ENCODE data around the gene MICAL2. TPM values are rescaled to one million over a fixed set of nuclear protein-coding genes. Genes with fewer than 3 reads are reported as not detected.

Gene MICAL2
- polyA plus RNA-seq, 2 of the 4 experiments (the other 2 are of a cell fraction), result 39.8 to 42.1 TPM

DNA sequence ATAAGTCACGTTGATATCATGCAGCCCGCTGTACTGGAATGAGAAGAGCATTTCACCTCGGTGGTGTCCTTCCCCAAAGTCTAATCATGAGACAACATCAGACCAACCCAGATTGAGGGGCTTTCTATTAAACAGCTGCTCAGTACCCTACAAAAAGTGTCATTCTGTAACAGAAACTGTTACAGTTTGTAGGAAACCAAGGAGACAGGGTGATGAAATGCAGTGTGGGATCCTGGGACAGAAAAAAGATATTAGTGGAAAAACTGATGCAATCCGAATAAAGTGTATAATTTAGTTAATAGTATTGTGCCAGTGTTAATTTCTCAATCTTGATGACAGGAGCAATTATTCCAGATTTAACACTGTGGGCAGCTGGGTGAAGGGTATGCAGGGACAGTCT is 128.0 kb downstream of the MICAL2 start:
- H3K4me1 ChIP-seq, result peaks cover 40% of the 10 kb centered on the region
- ChIA-PET POLR2A (interaction anchor here (1.3 kb wide), 1 partner anchor 55 kb away, joined by 3 read pairs; no protein-coding TSS in a partner anchor), CTCF (interaction anchor here (1.0 to 12.0 kb wide), 13 partner anchors 24 to 194 kb away, joined by 3 to 115 read pairs (median 10); no protein-coding TSS in a partner anchor)
- ATAC-seq (no peak), FAIRE-seq (no peak), DNase-seq (ENCODE audit: low read depth in 1 of 2, low spot score in 1 of 2) (no peak)
- H3K27ac ChIP-seq, result no peak overlapping the region
- no peak overlapping the region for H3K4me2 ChIP-seq
- no peaks in the 10 kb centered on the region for H3K9me3 ChIP-seq
- no peak for TF ChIP-seq E2F6 (IDR thresholded peaks at IDR 0.05; ENCODE audit: borderline replicate concordance, low read depth)
- TF ChIP-seq RCOR1 (IDR thresholded peaks at IDR 0.05; ENCODE audit: low read depth, low read length), result no peak
- TF ChIP-seq SMC3 (IDR thresholded peaks at IDR 0.05), result no peak
- TF ChIP-seq ZC3H11A (IDR thresholded peaks at IDR 0.05), result no peak
- no peak for TF ChIP-seq MAZ (IDR thresholded peaks at IDR 0.05; ENCODE audit: borderline replicate concordance, low read depth, low read length)
- TF ChIP-seq NPAS2 (CRISPR knock-in tag; IDR thresholded peaks at IDR 0.05; ENCODE audit: borderline replicate concordance), result no peak
- TF ChIP-seq, protein P1, sequence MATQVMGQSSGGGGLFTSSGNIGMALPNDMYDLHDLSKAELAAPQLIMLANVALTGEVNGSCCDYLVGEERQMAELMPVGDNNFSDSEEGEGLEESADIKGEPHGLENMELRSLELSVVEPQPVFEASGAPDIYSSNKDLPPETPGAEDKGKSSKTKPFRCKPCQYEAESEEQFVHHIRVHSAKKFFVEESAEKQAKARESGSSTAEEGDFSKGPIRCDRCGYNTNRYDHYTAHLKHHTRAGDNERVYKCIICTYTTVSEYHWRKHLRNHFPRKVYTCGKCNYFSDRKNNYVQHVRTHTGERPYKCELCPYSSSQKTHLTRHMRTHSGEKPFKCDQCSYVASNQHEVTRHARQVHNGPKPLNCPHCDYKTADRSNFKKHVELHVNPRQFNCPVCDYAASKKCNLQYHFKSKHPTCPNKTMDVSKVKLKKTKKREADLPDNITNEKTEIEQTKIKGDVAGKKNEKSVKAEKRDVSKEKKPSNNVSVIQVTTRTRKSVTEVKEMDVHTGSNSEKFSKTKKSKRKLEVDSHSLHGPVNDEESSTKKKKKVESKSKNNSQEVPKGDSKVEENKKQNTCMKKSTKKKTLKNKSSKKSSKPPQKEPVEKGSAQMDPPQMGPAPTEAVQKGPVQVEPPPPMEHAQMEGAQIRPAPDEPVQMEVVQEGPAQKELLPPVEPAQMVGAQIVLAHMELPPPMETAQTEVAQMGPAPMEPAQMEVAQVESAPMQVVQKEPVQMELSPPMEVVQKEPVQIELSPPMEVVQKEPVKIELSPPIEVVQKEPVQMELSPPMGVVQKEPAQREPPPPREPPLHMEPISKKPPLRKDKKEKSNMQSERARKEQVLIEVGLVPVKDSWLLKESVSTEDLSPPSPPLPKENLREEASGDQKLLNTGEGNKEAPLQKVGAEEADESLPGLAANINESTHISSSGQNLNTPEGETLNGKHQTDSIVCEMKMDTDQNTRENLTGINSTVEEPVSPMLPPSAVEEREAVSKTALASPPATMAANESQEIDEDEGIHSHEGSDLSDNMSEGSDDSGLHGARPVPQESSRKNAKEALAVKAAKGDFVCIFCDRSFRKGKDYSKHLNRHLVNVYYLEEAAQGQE (IDR thresholded peaks at IDR 0.05), result no peak
- H3K4me3 ChIP-seq, result no peak overlapping the region
- 88% methylated on average over 4 of the region's 4 CpGs for WGBS (ENCODE audit: missing lambda C conversion rate)

DNA sequence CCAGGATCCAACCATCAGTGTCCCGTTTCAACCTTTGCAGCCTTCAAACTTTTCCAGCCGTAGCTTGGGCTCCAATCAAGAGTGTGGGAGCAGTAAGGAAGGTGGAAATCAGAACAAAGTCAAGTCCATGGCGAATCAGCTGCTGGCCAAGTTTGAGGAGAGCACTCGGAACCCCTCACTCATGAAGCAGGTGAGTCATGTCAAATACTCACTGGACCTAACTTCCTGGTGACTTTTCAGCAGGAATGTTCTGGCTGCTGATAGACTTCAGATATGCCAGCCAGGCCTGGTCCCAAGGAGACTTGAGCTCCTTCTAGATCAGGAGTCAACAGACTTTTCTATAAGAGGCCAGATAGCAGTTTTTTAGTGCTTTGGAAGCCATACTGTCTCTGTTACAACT is 129.0 kb downstream of the MICAL2 start:
- ATAC-seq (no peak), DNase-seq (ENCODE audit: low read depth in 1 of 2, low spot score in 1 of 2) (no peak), FAIRE-seq (no peak)
- CTCF ChIA-PET, result interaction anchor here (0.7 to 12.0 kb wide), 16 partner anchors 9 to 390 kb away, joined by 3 to 115 read pairs (median 5); no protein-coding TSS in a partner anchor
- Histone ChIP-seq H3K9me3 (no peaks in the 10 kb centered on the region), H3K4me1 (peaks cover 30% of the 10 kb centered on the region), H3K27ac (peak overlapping the region in 1 of 2 experiments; percentile 14; a peak in 1 of 6 replicates), H3K4me3 (no peak overlapping the region), H3K4me2 (no peak overlapping the region)
- TF ChIP-seq JUNB (IDR thresholded peaks at IDR 0.05) (no peak), HES2 (IDR thresholded peaks at IDR 0.05) (no peak), BHLHE40 (IDR thresholded peaks at IDR 0.05; ENCODE audit: low read depth, low read length) (no peak), RFX5 (IDR thresholded peaks at IDR 0.05) (no peak), HEYL (CRISPR knock-in tag; IDR thresholded peaks at IDR 0.05) (no peak), RAD21 (conservative IDR thresholded peaks at IDR 0.05 in 1 of 2, IDR thresholded peaks at IDR 0.05 in 1 of 2) (no peak), HOXB13 (CRISPR knock-in tag; IDR thresholded peaks at IDR 0.05; ENCODE audit: low read depth) (no peak), POLR2A (IDR thresholded peaks at IDR 0.05; ENCODE audit: low read length) (no peak), MAZ (IDR thresholded peaks at IDR 0.05; ENCODE audit: borderline replicate concordance, low read depth, low read length) (no peak), RCOR1 (IDR thresholded peaks at IDR 0.05; ENCODE audit: low read depth, low read length) (no peak), SREBF2 (IDR thresholded peaks at IDR 0.05) (no peak), PHF8 (IDR thresholded peaks at IDR 0.05; ENCODE audit: borderline replicate concordance, low read depth) (no peak), FOXS1 (CRISPR knock-in tag; IDR thresholded peaks at IDR 0.05) (no peak), CHD2 (IDR thresholded peaks at IDR 0.05; ENCODE audit: low read length, partially characterized antibody) (no peak), ATOH8 (CRISPR knock-in tag; IDR thresholded peaks at IDR 0.05; ENCODE audit: low read depth) (no peak), E2F6 (IDR thresholded peaks at IDR 0.05; ENCODE audit: borderline replicate concordance, low read depth) (no peak), EHF (CRISPR knock-in tag; IDR thresholded peaks at IDR 0.05) (no peak), GATA3 (IDR thresholded peaks at IDR 0.05; ENCODE audit: borderline replicate concordance) (no peak)
- TF ChIP-seq, protein P2, sequence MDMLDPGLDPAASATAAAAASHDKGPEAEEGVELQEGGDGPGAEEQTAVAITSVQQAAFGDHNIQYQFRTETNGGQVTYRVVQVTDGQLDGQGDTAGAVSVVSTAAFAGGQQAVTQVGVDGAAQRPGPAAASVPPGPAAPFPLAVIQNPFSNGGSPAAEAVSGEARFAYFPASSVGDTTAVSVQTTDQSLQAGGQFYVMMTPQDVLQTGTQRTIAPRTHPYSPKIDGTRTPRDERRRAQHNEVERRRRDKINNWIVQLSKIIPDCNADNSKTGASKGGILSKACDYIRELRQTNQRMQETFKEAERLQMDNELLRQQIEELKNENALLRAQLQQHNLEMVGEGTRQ (IDR thresholded peaks at IDR 0.05), result no peak
- TF ChIP-seq, protein P1 (IDR thresholded peaks at IDR 0.05), result no peak
- POLR2A ChIA-PET, result interaction anchor here (1.3 kb wide), 1 partner anchor 56 kb away, joined by 3 read pairs; no protein-coding TSS in a partner anchor
- 87% methylated on average over 4 of the region's 4 CpGs for WGBS (ENCODE audit: missing lambda C conversion rate)

Measured in A549 (cell line).